ENCODE results near the gene IPO7. TPM values are rescaled to one million over a fixed set of nuclear protein-coding genes. Genes with fewer than 3 reads are reported as not detected.
A peak's percentile ranks its signal among the peaks of the same experiment; 100 is the strongest.

The IPO7 gene
- total RNA-seq, 6 donors from 2014 or later, result 37.7 to 184 (median 94.8) TPM

DNA sequence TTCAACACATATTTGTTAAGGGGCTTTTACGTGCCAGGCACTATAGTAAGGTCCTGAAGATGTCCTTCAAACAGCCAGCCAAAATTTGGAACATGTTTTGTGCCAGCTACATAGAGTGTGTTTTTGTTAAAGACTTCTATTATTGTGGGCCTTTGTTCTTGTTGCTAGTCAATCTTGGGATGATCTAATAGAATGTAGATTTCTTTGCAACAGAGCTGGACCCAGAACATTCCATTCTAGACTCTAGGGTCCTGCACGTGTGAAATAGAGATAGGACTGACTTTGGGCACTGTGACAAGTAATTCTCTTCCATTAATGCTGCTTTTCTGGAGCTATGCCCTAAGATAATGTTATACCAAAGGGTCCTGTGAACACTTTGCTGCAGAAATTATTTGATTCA, 16.9 kb upstream of the IPO7 start:
- no peaks in the 10 kb centered on the region for H3K36me3 ChIP-seq
- 73 to 75% methylated on average over 2 of the region's 2 CpGs for WGBS, 2 donors
- H3K4me1 ChIP-seq, result peaks cover 0 to 23% (median 14%) of the 10 kb centered on the region in 4 donors
- H3K27me3 ChIP-seq, result no peaks in the 10 kb centered on the region
- DNase-seq, result no peak
- no peak overlapping the region for H3K27ac ChIP-seq
- H3K9me3 ChIP-seq, result no peaks in the 10 kb centered on the region
- TF ChIP-seq EP300 (IDR thresholded peaks at IDR 0.05) (no peak), POLR2A (IDR thresholded peaks at IDR 0.05) (no peak), POLR2AphosphoS5 (IDR thresholded peaks at IDR 0.05) (no peak)
- TF ChIP-seq, protein P1, sequence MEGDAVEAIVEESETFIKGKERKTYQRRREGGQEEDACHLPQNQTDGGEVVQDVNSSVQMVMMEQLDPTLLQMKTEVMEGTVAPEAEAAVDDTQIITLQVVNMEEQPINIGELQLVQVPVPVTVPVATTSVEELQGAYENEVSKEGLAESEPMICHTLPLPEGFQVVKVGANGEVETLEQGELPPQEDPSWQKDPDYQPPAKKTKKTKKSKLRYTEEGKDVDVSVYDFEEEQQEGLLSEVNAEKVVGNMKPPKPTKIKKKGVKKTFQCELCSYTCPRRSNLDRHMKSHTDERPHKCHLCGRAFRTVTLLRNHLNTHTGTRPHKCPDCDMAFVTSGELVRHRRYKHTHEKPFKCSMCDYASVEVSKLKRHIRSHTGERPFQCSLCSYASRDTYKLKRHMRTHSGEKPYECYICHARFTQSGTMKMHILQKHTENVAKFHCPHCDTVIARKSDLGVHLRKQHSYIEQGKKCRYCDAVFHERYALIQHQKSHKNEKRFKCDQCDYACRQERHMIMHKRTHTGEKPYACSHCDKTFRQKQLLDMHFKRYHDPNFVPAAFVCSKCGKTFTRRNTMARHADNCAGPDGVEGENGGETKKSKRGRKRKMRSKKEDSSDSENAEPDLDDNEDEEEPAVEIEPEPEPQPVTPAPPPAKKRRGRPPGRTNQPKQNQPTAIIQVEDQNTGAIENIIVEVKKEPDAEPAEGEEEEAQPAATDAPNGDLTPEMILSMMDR (IDR thresholded peaks at IDR 0.05), result no peak
- no peak for ATAC-seq (ENCODE audit: low FRiP score in 2 of 2)
- no peak overlapping the region for H3K4me3 ChIP-seq

DNA sequence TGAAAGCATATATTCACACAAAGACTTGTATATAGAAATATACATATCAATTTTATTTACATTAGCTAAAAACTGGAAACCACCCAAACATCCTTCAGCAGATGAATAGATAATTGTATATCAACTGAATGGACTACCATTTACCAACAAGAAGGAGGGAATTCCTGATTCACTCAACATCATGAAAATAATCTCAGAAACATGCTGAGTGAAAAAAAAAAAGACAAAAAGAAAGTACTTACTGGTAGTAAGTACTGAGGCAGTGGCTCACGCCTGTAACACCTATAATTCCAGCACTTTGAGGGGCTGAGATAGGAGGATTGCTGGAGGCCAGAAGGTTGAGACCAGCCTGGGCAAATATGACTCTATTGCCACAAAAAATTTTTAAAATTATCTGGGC, 7.4 kb upstream of the IPO7 start:
- H3K4me1 ChIP-seq, result no peaks in the 10 kb centered on the region
- 79 to 100% methylated on average over 1 of the region's 1 CpG for WGBS, 2 donors

DNA sequence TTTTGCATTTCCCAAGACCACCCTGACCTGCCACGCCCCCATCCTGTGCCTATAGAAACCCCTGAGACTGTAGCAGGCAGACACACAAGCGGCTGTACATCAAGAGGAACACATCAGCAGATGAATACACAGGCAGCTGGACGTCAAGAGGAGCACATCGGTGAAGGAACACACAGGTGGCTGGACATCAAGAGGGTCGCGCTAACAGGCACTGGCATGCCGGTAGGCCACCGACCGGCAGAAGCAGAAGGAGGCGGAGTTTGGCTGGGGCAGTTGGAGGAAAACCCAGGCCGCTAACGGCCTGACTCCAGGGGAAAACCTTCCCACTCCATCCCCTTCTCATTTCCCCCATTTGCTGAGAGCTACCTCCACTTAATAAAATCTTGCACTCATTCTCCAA, 5.4 kb upstream of the IPO7 start:
- no peaks in the 10 kb centered on the region for H3K36me3 ChIP-seq
- ATAC-seq (ENCODE audit: low FRiP score in 2 of 2) (no peak), DNase-seq (no peak)
- TF ChIP-seq POLR2A (IDR thresholded peaks at IDR 0.05) (no peak), POLR2AphosphoS5 (IDR thresholded peaks at IDR 0.05) (no peak), EP300 (IDR thresholded peaks at IDR 0.05) (no peak)
- TF ChIP-seq, protein P1 (IDR thresholded peaks at IDR 0.05), result no peak
- no peaks in the 10 kb centered on the region for H3K9me3 ChIP-seq
- WGBS, 2 donors, result 87 to 91% methylated on average over 12 of the region's 12 CpGs
- no peaks in the 10 kb centered on the region for H3K27me3 ChIP-seq
- no peak overlapping the region for H3K4me3 ChIP-seq
- H3K4me1 ChIP-seq, result peaks cover 0 to 4% (median 3%) of the 10 kb centered on the region in 4 donors
- H3K27ac ChIP-seq, result no peak overlapping the region

More for the DNA sequence above, 7.4 kb upstream of the IPO7 start:
- DNase-seq (no peak), ATAC-seq (ENCODE audit: low FRiP score in 2 of 2) (no peak)
- Histone ChIP-seq H3K9me3 (no peaks in the 10 kb centered on the region), H3K4me3 (no peak overlapping the region), H3K27ac (no peak overlapping the region), H3K36me3 (no peaks in the 10 kb centered on the region), H3K27me3 (no peaks in the 10 kb centered on the region)
- no peak for TF ChIP-seq POLR2AphosphoS5 (IDR thresholded peaks at IDR 0.05)
- no peak for TF ChIP-seq POLR2A (IDR thresholded peaks at IDR 0.05)
- TF ChIP-seq EP300 (IDR thresholded peaks at IDR 0.05), result no peak
- TF ChIP-seq, protein P1 (IDR thresholded peaks at IDR 0.05), result no peak

DNA sequence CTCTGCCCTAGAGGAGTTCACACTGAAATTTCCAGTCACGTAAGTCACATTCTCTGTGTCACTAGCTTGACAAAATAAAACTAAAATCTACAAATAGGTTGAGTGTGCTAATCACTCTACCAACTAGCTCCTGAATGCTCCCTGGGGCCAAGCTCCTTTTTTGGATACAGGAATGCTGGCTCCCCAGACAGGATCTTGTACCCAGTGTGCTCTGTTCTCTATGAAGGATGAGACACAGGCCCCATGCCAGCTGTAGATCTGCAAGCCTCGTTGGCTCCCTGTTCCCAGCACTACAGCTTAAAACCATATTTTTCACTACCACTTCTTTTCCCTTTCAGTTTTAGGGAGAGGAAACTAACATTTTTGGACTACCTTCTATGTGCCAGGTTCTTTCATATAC, 3.7 kb upstream of the IPO7 start:
- Histone ChIP-seq H3K36me3 (no peaks in the 10 kb centered on the region), H3K27ac (no peak overlapping the region), H3K9me3 (no peaks in the 10 kb centered on the region), H3K4me3 (no peak overlapping the region), H3K27me3 (no peaks in the 10 kb centered on the region), H3K4me1 (peaks cover 4 to 14% (median 11%) of the 10 kb centered on the region in 4 donors)
- WGBS, 2 donors, result 67 to 74% methylated on average over 2 of the region's 2 CpGs
- no peak for ATAC-seq (ENCODE audit: low FRiP score in 2 of 2)
- TF ChIP-seq, protein P1 (IDR thresholded peaks at IDR 0.05), result no peak
- TF ChIP-seq POLR2A (IDR thresholded peaks at IDR 0.05), result no peak
- no peak for TF ChIP-seq POLR2AphosphoS5 (IDR thresholded peaks at IDR 0.05)
- no peak for TF ChIP-seq EP300 (IDR thresholded peaks at IDR 0.05)
- DNase-seq, result no peak

DNA sequence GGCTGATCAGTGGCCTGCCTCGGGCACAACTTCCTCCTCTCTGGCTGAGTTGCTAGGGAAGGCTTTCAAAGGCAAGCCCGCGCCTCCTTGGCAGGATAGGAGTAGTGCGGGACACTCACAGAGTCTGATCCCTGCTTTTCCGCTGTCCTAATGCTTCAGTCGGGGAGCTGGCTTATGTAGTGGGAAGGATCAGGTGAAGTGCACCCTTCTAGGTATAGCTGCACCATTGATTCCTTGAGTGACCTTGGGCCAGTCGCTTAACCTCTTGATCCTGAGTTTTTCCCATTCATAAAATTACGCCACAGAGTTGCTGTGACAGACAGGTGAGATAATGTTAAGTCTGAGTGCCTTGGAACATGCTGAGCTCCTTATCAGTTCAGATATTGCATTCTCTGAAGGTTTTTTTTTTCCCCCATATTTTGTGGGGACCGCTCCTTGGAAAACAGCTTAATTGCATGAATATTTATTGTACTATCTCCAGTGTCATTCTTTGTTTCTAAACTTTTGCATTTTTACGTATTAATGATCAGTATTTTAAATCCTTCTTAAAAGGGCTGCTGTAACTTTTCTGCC, 961 bp downstream of the IPO7 start:
- peak; percentile 74 to 79 for ATAC-seq (ENCODE audit: low FRiP score in 2 of 2)

More for the DNA sequence above, 961 bp downstream of the IPO7 start:
- Histone ChIP-seq H3K4me1 (peaks cover 22 to 33% (median 27%) of the 10 kb centered on the region in 4 donors), H3K27ac (peak overlapping the region; percentile 93 to 98 (median 93)), H3K27me3 (no peaks in the 10 kb centered on the region), H3K9me3 (no peaks in the 10 kb centered on the region), H3K4me3 (peak overlapping the region; percentile 75 to 93 (median 86)), H3K36me3 (peaks cover 0 to 5% (median 2%) of the 10 kb centered on the region in 4 donors)
- 10 to 18% methylated on average over 4 to 10 of the region's 10 CpGs for WGBS, 2 donors
- DNase-seq, result peak in 1 of 2 donors; percentile 75
- no peak for TF ChIP-seq POLR2A (IDR thresholded peaks at IDR 0.05)
- TF ChIP-seq, protein P1 (IDR thresholded peaks at IDR 0.05), result peak in 1 of 6 experiments; percentile 19

All from upper lobe of left lung (tissue), 6 donors.